Lung (tissue), 12 donors: ENCODE results near the gene RABGAP1L. TPM values are rescaled to one million over a fixed set of nuclear protein-coding genes. Genes with fewer than 3 reads are reported as not detected.
"Not testable (repeated sequence)": the region's sequence is repeated elsewhere in the genome, so short reads cannot be mapped to it uniquely, and the experiment has no call there.

Experiments used
- ATAC-seq: fragments of 200-7000 bp; cut with Tn5 transposase; one replicate; pipeline ENCODE4 v1.9.1; 2020; ENCODE audit warnings: moderate number of reproducible peaks; ENCODE audit not compliant: insufficient read depth, low FRiP score
- DNase-seq, 3 donors: peaks; one replicate each; pipeline ENCODE4 v3.0.0-alpha.2; 2013 to 2017
- H3K27ac ChIP-seq, 2 donors: one replicate each; pipeline ENCODE4 v1.5.1; 2013; ENCODE audit warnings: mild to moderate bottlenecking in 2 of 2, moderate library complexity in 2 of 2, control low read depth in 1 of 2, inconsistent platforms in 1 of 2, low read depth in 1 of 2, low read length in 1 of 2
- H3K27me3 ChIP-seq, 3 donors: one replicate each; pipeline ENCODE4 v1.5.1; 2013; ENCODE audit warnings: low read length in 2 of 3; ENCODE audit not compliant: control insufficient read depth in 3 of 3, insufficient read depth in 3 of 3
- H3K36me3 ChIP-seq, 4 donors: one replicate each; pipeline ENCODE4 v1.5.1; 2013; ENCODE audit warnings: low read length in 4 of 4, mild to moderate bottlenecking in 1 of 4, moderate library complexity in 1 of 4; ENCODE audit not compliant: control insufficient read depth in 4 of 4, insufficient read depth in 4 of 4
- H3K4me1 ChIP-seq, 5 donors: one replicate each; pipeline ENCODE4 v1.5.1; 2013; ENCODE audit warnings: low read length in 5 of 5, mild to moderate bottlenecking in 2 of 5, moderate library complexity in 1 of 5; ENCODE audit not compliant: control insufficient read depth in 5 of 5, insufficient read depth in 5 of 5
- H3K4me3 ChIP-seq: one replicate; pipeline ENCODE4 v1.5.1; 2013; ENCODE audit warnings: mild to moderate bottlenecking, control low read depth, moderate library complexity
- H3K9ac ChIP-seq, 2 donors: one replicate each; pipeline ENCODE4 v1.5.1; 2013; ENCODE audit warnings: low read length in 2 of 2, control low read depth in 1 of 2; ENCODE audit not compliant: insufficient read depth in 1 of 2
- H3K9me3 ChIP-seq, 4 donors: one replicate each; pipeline ENCODE4 v1.5.1; 2013; ENCODE audit warnings: low read length in 3 of 4, mild to moderate bottlenecking in 1 of 4, moderate library complexity in 1 of 4; ENCODE audit not compliant: control insufficient read depth in 4 of 4, insufficient read depth in 3 of 4
- WGBS, 2 donors: extraction: QIAGEN DNeasy Blood & Tissue Kit; methylation state at CpG; one replicate each; pipeline ENCODE4 v1.1.7; 2013; 5-methylcytosine and 5-hydroxymethylcytosine counted together
- polyA plus RNA-seq, 2 donors: library from polyadenylated mRNA; stranded (reverse); fragments of 200-250 nt; gene quantifications; one replicate each; pipeline ENCODE4 v1.2.1, GENCODE V29; 2013
- total RNA-seq, 2 donors: library from RNA; depleted of rRNA in 1 of 2; stranded (reverse); fragments of >200 nt in 1 of 2; gene quantifications; one replicate each; pipeline ENCODE4 v1.2.1, GENCODE V29; 2014 to 2021
- TF ChIP-seq, protein P1 (sequence below): IDR thresholded peaks from 2 replicates; pipeline ENCODE4 v1.5.1; 2012; ENCODE audit warnings: mild to moderate bottlenecking; ENCODE audit errors: control extremely low read depth, extremely low read depth
- donor health status: control.
- donor health status: control.
- donor health status: Bipolar disorder and iron deficiency.
- donor health status: healthy.
- donor health status: DM: yes; HTN: yes; CAD: no.

RABGAP1L gene
- total and polyA plus RNA-seq, 4 donors = 16.0 to 123 (median 44.5) TPM

- no peak for ATAC-seq
- Histone ChIP-seq H3K4me3 (no peak overlapping the region), H3K9me3 (no peaks in the 10 kb centered on the region), H3K27me3 (no peaks in the 10 kb centered on the region), H3K9ac (no peak overlapping the region), H3K27ac (no peak overlapping the region), H3K36me3 (no peaks in the 10 kb centered on the region), H3K4me1 (peaks cover 0 to 2% (median 0%) of the 10 kb centered on the region in 5 donors)
- WGBS, 2 donors = 19 to 26% methylated on average over 1 of the region's 1 CpG
- no peak for DNase-seq
- TF ChIP-seq, protein P1, sequence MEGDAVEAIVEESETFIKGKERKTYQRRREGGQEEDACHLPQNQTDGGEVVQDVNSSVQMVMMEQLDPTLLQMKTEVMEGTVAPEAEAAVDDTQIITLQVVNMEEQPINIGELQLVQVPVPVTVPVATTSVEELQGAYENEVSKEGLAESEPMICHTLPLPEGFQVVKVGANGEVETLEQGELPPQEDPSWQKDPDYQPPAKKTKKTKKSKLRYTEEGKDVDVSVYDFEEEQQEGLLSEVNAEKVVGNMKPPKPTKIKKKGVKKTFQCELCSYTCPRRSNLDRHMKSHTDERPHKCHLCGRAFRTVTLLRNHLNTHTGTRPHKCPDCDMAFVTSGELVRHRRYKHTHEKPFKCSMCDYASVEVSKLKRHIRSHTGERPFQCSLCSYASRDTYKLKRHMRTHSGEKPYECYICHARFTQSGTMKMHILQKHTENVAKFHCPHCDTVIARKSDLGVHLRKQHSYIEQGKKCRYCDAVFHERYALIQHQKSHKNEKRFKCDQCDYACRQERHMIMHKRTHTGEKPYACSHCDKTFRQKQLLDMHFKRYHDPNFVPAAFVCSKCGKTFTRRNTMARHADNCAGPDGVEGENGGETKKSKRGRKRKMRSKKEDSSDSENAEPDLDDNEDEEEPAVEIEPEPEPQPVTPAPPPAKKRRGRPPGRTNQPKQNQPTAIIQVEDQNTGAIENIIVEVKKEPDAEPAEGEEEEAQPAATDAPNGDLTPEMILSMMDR = no peak
Measured at GRCh38 chr1:174841747-174842146, 682.4 kb downstream of the RABGAP1L start.

GRCh38 chr1:174848593-174849560, 689.6 kb downstream of the RABGAP1L start:
- not testable (repeated sequence) for H3K9me3 ChIP-seq, DNase-seq, H3K27ac ChIP-seq, H3K27me3 ChIP-seq, H3K4me3 ChIP-seq, H3K9ac ChIP-seq, H3K36me3 ChIP-seq, ATAC-seq, H3K4me1 ChIP-seq
- WGBS, 2 donors = 82 to 93% methylated on average over 6 to 24 of the region's 36 CpGs

GRCh38 chr1:174850726-174851125, 691.4 kb downstream of the RABGAP1L start:
- TF ChIP-seq, protein P1 = no peak
- Histone ChIP-seq H3K4me1 (no peaks in the 10 kb centered on the region), H3K36me3 (no peaks in the 10 kb centered on the region), H3K9me3 (no peaks in the 10 kb centered on the region), H3K9ac (no peak overlapping the region), H3K27me3 (no peaks in the 10 kb centered on the region), H3K4me3 (no peak overlapping the region), H3K27ac (peak overlapping the region in 1 of 2 donors; percentile 40)
- ATAC-seq (no peak), DNase-seq (peak in 1 of 3 donors; percentile 27)
- 78 to 97% methylated on average over 1 of the region's 1 CpG for WGBS, 2 donors

DNA sequence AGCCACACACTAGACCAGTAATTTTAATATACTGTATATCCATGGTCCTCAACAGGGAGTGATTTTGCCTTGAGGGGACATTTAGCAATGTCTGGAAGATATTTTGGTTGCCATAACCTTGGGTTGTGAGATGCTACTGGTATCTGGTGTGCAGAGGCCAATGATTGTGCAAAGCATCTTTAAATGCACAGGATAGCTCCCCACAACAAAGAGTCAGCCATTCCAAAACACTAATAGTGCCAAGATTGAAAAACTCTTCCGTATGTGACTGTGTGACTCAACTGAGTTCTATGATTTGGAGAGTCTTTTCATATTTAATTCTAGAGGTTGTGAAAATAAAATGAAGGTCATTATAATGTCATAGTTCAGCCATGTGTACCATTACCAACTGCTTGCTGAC, 699.0 kb downstream of the RABGAP1L start:
- 96 to 97% methylated on average over 1 of the region's 1 CpG for WGBS, 2 donors
- ATAC-seq (no peak), DNase-seq (no peak)
- Histone ChIP-seq H3K4me3 (no peak overlapping the region), H3K27me3 (no peaks in the 10 kb centered on the region), H3K36me3 (peaks cover 0 to 2% (median 0%) of the 10 kb centered on the region in 4 donors), H3K27ac (no peak overlapping the region), H3K4me1 (no peaks in the 10 kb centered on the region), H3K9me3 (no peaks in the 10 kb centered on the region), H3K9ac (no peak overlapping the region)
- TF ChIP-seq, protein P1 = no peak
